ENCODE data around the gene PIK3AP1. TPM values are rescaled to one million over a fixed set of nuclear protein-coding genes. Genes with fewer than 3 reads are reported as not detected.
A peak's percentile ranks its signal among the peaks of the same experiment; 100 is the strongest.

The PIK3AP1 gene
- polyA plus RNA-seq, 2 of the 4 experiments (the other 2 are of a cell fraction): 1.6 to 3.2 TPM

- H3K9me3 ChIP-seq: no peaks in the 10 kb centered on the region
- DNase-seq (ENCODE audit: low read depth in 1 of 2, low spot score in 1 of 2) (no peak), FAIRE-seq (no peak), ATAC-seq (no peak)
- no peak overlapping the region for H3K4me3 ChIP-seq
- H3K27ac ChIP-seq: no peak overlapping the region
- ChIA-PET POLR2A (no interaction called here), CTCF (no interaction called here)
- H3K4me2 ChIP-seq: no peak overlapping the region
- TF ChIP-seq, protein P1, sequence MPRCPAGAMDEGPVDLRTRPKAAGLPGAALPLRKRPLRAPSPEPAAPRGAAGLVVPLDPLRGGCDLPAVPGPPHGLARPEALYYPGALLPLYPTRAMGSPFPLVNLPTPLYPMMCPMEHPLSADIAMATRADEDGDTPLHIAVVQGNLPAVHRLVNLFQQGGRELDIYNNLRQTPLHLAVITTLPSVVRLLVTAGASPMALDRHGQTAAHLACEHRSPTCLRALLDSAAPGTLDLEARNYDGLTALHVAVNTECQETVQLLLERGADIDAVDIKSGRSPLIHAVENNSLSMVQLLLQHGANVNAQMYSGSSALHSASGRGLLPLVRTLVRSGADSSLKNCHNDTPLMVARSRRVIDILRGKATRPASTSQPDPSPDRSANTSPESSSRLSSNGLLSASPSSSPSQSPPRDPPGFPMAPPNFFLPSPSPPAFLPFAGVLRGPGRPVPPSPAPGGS (IDR thresholded peaks at IDR 0.05): no peak
- TF ChIP-seq USF2 (IDR thresholded peaks at IDR 0.05): no peak
- TF ChIP-seq, protein P2, sequence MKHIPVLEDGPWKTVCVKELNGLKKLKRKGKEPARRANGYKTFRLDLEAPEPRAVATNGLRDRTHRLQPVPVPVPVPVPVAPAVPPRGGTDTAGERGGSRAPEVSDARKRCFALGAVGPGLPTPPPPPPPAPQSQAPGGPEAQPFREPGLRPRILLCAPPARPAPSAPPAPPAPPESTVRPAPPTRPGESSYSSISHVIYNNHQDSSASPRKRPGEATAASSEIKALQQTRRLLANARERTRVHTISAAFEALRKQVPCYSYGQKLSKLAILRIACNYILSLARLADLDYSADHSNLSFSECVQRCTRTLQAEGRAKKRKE (CRISPR knock-in tag; IDR thresholded peaks at IDR 0.05; ENCODE audit: low read depth): no peak
- no peak for TF ChIP-seq FOSB (CRISPR knock-in tag; IDR thresholded peaks at IDR 0.05)
- TF ChIP-seq RFX5 (IDR thresholded peaks at IDR 0.05): no peak
- TF ChIP-seq ZSCAN20 (CRISPR knock-in tag; IDR thresholded peaks at IDR 0.05): no peak
- no peak for TF ChIP-seq NFE2L2 (conservative IDR thresholded peaks at IDR 0.05; ENCODE audit: low read length)
- no peak for TF ChIP-seq CTCF (IDR thresholded peaks at IDR 0.05)
- TF ChIP-seq, protein P3, sequence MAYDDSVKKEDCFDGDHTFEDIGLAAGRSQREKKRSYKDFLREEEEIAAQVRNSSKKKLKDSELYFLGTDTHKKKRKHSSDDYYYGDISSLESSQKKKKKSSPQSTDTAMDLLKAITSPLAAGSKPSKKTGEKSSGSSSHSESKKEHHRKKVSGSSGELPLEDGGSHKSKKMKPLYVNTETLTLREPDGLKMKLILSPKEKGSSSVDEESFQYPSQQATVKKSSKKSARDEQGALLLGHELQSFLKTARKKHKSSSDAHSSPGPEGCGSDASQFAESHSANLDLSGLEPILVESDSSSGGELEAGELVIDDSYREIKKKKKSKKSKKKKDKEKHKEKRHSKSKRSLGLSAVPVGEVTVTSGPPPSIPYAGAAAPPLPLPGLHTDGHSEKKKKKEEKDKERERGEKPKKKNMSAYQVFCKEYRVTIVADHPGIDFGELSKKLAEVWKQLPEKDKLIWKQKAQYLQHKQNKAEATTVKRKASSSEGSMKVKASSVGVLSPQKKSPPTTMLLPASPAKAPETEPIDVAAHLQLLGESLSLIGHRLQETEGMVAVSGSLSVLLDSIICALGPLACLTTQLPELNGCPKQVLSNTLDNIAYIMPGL (CRISPR knock-in tag; IDR thresholded peaks at IDR 0.05; ENCODE audit: borderline replicate concordance): no peak
- no peak for TF ChIP-seq BHLHE40 (IDR thresholded peaks at IDR 0.05; ENCODE audit: low read depth, low read length)
- TF ChIP-seq, protein P4, sequence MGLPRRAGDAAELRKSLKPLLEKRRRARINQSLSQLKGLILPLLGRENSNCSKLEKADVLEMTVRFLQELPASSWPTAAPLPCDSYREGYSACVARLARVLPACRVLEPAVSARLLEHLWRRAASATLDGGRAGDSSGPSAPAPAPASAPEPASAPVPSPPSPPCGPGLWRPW (IDR thresholded peaks at IDR 0.05): no peak
- no peaks in the 10 kb centered on the region for H3K4me1 ChIP-seq
- WGBS (ENCODE audit: missing lambda C conversion rate): 71% methylated on average over 1 of the region's 1 CpG
These were observed 33.6 kb upstream of the PIK3AP1 start for GRCh38 chr10:96753956-96754355.

DNA sequence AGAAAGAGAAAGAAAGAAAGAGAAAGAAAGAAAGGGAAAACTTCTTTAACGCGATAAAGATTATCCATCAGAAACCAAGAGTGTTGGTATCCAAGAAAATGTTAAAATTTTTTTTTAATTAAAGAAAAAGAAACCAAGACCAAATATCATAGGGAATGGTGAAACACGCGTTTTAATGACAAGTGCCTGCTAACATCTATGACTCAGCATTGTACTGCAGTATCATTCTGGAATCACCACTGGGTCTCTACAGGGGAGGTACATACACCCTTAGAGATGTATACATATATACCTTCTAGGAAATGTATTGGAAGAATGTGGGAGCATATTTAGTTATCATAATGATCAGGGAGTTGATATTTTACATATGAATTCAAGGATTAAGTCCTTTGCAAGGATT lies 32.1 kb upstream of the PIK3AP1 start:
- 87% methylated on average over 4 of the region's 4 CpGs for WGBS (ENCODE audit: missing lambda C conversion rate)
- no peak for FAIRE-seq
- CTCF ChIA-PET: no interaction called here
- DNase-seq (ENCODE audit: low read depth in 1 of 2, low spot score in 1 of 2): no peak
- no peaks in the 10 kb centered on the region for H3K4me1 ChIP-seq
- H3K4me2 ChIP-seq: peak overlapping the region; percentile 22; the same call in 2 of the 3 replicates
- H3K9me3 ChIP-seq: no peaks in the 10 kb centered on the region
- no peak overlapping the region for H3K4me3 ChIP-seq
- no peak overlapping the region for H3K27ac ChIP-seq
- no peak for TF ChIP-seq ZFP36 (IDR thresholded peaks at IDR 0.05; ENCODE audit: borderline replicate concordance, partially characterized antibody)
- TF ChIP-seq, protein P5, sequence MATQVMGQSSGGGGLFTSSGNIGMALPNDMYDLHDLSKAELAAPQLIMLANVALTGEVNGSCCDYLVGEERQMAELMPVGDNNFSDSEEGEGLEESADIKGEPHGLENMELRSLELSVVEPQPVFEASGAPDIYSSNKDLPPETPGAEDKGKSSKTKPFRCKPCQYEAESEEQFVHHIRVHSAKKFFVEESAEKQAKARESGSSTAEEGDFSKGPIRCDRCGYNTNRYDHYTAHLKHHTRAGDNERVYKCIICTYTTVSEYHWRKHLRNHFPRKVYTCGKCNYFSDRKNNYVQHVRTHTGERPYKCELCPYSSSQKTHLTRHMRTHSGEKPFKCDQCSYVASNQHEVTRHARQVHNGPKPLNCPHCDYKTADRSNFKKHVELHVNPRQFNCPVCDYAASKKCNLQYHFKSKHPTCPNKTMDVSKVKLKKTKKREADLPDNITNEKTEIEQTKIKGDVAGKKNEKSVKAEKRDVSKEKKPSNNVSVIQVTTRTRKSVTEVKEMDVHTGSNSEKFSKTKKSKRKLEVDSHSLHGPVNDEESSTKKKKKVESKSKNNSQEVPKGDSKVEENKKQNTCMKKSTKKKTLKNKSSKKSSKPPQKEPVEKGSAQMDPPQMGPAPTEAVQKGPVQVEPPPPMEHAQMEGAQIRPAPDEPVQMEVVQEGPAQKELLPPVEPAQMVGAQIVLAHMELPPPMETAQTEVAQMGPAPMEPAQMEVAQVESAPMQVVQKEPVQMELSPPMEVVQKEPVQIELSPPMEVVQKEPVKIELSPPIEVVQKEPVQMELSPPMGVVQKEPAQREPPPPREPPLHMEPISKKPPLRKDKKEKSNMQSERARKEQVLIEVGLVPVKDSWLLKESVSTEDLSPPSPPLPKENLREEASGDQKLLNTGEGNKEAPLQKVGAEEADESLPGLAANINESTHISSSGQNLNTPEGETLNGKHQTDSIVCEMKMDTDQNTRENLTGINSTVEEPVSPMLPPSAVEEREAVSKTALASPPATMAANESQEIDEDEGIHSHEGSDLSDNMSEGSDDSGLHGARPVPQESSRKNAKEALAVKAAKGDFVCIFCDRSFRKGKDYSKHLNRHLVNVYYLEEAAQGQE (IDR thresholded peaks at IDR 0.05): no peak
- no peak for TF ChIP-seq KDM5A (IDR thresholded peaks at IDR 0.05)
- no peak for TF ChIP-seq JUN (IDR thresholded peaks at IDR 0.05)
- no peak for TF ChIP-seq JUNB (IDR thresholded peaks at IDR 0.05)
- TF ChIP-seq BHLHE40 (IDR thresholded peaks at IDR 0.05; ENCODE audit: low read depth, low read length): no peak
- TF ChIP-seq ESRRA (IDR thresholded peaks at IDR 0.05; ENCODE audit: borderline replicate concordance, low read length): no peak
- TF ChIP-seq POLR2A (IDR thresholded peaks at IDR 0.05; ENCODE audit: low read length): no peak
- TF ChIP-seq HOXA7 (CRISPR knock-in tag; IDR thresholded peaks at IDR 0.05): no peak
- no peak for TF ChIP-seq FOSB (CRISPR knock-in tag; IDR thresholded peaks at IDR 0.05)
- no peak for TF ChIP-seq PHF8 (IDR thresholded peaks at IDR 0.05; ENCODE audit: borderline replicate concordance, low read depth)
- TF ChIP-seq CBX2 (IDR thresholded peaks at IDR 0.05; ENCODE audit: borderline replicate concordance, low read depth): no peak
- no peak for TF ChIP-seq E2F6 (IDR thresholded peaks at IDR 0.05; ENCODE audit: borderline replicate concordance, low read depth)
- no peak for TF ChIP-seq USF2 (IDR thresholded peaks at IDR 0.05)
- TF ChIP-seq ZSCAN20 (CRISPR knock-in tag; IDR thresholded peaks at IDR 0.05): no peak
- TF ChIP-seq NFE2L2 (conservative IDR thresholded peaks at IDR 0.05; ENCODE audit: low read length): no peak
- no peak for TF ChIP-seq FOXS1 (CRISPR knock-in tag; IDR thresholded peaks at IDR 0.05)
- no peak for ATAC-seq
- POLR2A ChIA-PET: no interaction called here
